Activated T-cell treated with anti-CD3 and anti-CD28 coated beads, Interleukin-2, amount 50 U/mL, for 72 hours (primary cell): ENCODE data around the gene MLH3. TPM values are rescaled to one million over a fixed set of nuclear protein-coding genes. Genes with fewer than 3 reads are reported as not detected.

ENCODE experiments used
- ATAC-seq, 2 donors: fragments of 150-1000 bp; cut with Tn5 transposase; replicated peaks in 1 of 2; 2 replicates each; pipeline ENCODE4 v1.10.0; 2021; ENCODE audit warnings: moderate library complexity in 2 of 2, mild to moderate bottlenecking in 1 of 2
- DNase-seq, 2 donors: peaks; one replicate each; pipeline ENCODE4 v3.0.0; 2021 to 2022; ENCODE audit warnings: mixed read lengths in 1 of 2
- H3K27ac Mint-ChIP-seq: one replicate; pipeline ENCODE4 v1.8.0; 2022; ENCODE audit warnings: mild to moderate bottlenecking, moderate library complexity, mixed read lengths
- H3K27me3 Mint-ChIP-seq: one replicate; pipeline ENCODE4 v1.8.0; 2022; ENCODE audit warnings: low read depth, mixed read lengths
- H3K36me3 Mint-ChIP-seq, 2 donors: one replicate each; pipeline ENCODE4 v1.8.0; 2022; ENCODE audit warnings: mixed read lengths in 2 of 2, mild to moderate bottlenecking in 1 of 2; ENCODE audit not compliant: insufficient read depth in 2 of 2
- H3K4me1 Mint-ChIP-seq: one replicate; pipeline ENCODE4 v1.8.0; 2022; ENCODE audit warnings: low read depth, mixed read lengths
- H3K4me3 Mint-ChIP-seq, 2 donors: one replicate each; pipeline ENCODE4 v1.8.0; 2022; ENCODE audit warnings: mild to moderate bottlenecking in 2 of 2, mixed read lengths in 2 of 2, moderate library complexity in 2 of 2
- H3K9me3 Mint-ChIP-seq, 2 donors: one replicate each; pipeline ENCODE4 v1.8.0; 2022; ENCODE audit warnings: mixed read lengths in 2 of 2
- total RNA-seq, 2 donors: library from RNA; stranded (reverse); gene quantifications; one replicate each; pipeline ENCODE4 v1.2.3, GENCODE V29; 2022

Gene MLH3
- total RNA-seq: 10 to 100 TPM; 16.9 to 19.3 TPM

GRCh38 chr14:75050852-75051555, at the start of gene MLH3:
TSS of gene MLH3 (minus strand) at chr14:75051467. CDS start at chr14:75049655, 1,812 bp downstream.
- Mint-ChIP-seq H3K4me1 (peaks cover 81% of the 10 kb centered on the region), H3K27ac (peak within 1 kb of the TSS; percentile 99), H3K27me3 (no peaks in the 10 kb centered on the region), H3K4me3 (peak within 1 kb of the TSS; percentile 88 to 95), H3K36me3 (peaks cover 5 to 12% of the 10 kb centered on the region in 2 donors), H3K9me3 (no peaks in the 10 kb centered on the region)
- peak; percentile 78 to 81 for ATAC-seq
- peak; percentile 77 to 83 for DNase-seq

GRCh38 chr14:75098682-75099081, 47.4 kb upstream of the MLH3 start:
- DNase-seq (no peak), ATAC-seq (no peak)
- H3K27ac Mint-ChIP-seq: peak overlapping the region; percentile 68
- peaks cover 5 to 15% of the 10 kb centered on the region in 2 donors for H3K36me3 Mint-ChIP-seq
- no peak overlapping the region for H3K4me3 Mint-ChIP-seq
- no peaks in the 10 kb centered on the region for H3K9me3 Mint-ChIP-seq
- no peaks in the 10 kb centered on the region for H3K4me1 Mint-ChIP-seq
- no peaks in the 10 kb centered on the region for H3K27me3 Mint-ChIP-seq

GRCh38 chr14:75098212-75098611, 46.9 kb upstream of the MLH3 start:
- ATAC-seq: no peak
- Mint-ChIP-seq H3K9me3 (no peaks in the 10 kb centered on the region), H3K4me3 (no peak overlapping the region), H3K27me3 (no peaks in the 10 kb centered on the region), H3K27ac (no peak overlapping the region), H3K4me1 (no peaks in the 10 kb centered on the region), H3K36me3 (peaks cover 5 to 15% of the 10 kb centered on the region in 2 donors)
- DNase-seq: no peak

- no peaks in the 10 kb centered on the region for H3K4me1 Mint-ChIP-seq
- H3K36me3 Mint-ChIP-seq: peaks cover 5 to 15% of the 10 kb centered on the region in 2 donors
- H3K27me3 Mint-ChIP-seq: no peaks in the 10 kb centered on the region
- no peak overlapping the region for H3K27ac Mint-ChIP-seq
- DNase-seq (no peak), ATAC-seq (no peak)
- no peaks in the 10 kb centered on the region for H3K9me3 Mint-ChIP-seq
- H3K4me3 Mint-ChIP-seq: no peak overlapping the region
Observed at GRCh38 chr14:75096959-75097358, 45.7 kb upstream of the MLH3 start.

- Mint-ChIP-seq H3K4me1 (no peaks in the 10 kb centered on the region), H3K27ac (no peak overlapping the region), H3K9me3 (no peaks in the 10 kb centered on the region), H3K27me3 (no peaks in the 10 kb centered on the region), H3K36me3 (peaks cover 5 to 15% of the 10 kb centered on the region in 2 donors), H3K4me3 (no peak overlapping the region)
- no peak for ATAC-seq
- DNase-seq: no peak
Observed at GRCh38 chr14:75095690-75096089, 44.4 kb upstream of the MLH3 start.

- DNase-seq: no peak
- Mint-ChIP-seq H3K27ac (no peak overlapping the region), H3K36me3 (peaks cover 5 to 15% of the 10 kb centered on the region in 2 donors), H3K27me3 (no peaks in the 10 kb centered on the region), H3K4me1 (no peaks in the 10 kb centered on the region), H3K4me3 (no peak overlapping the region), H3K9me3 (no peaks in the 10 kb centered on the region)
- no peak for ATAC-seq
Observed at GRCh38 chr14:75094896-75095295, 43.6 kb upstream of the MLH3 start.

GRCh38 chr14:75092698-75093097, 41.4 kb upstream of the MLH3 start:
- Mint-ChIP-seq H3K4me3 (no peak overlapping the region), H3K27me3 (no peaks in the 10 kb centered on the region), H3K36me3 (peaks cover 3 to 5% of the 10 kb centered on the region in 2 donors)

GRCh38 chr14:75091251-75091650, 40.0 kb upstream of the MLH3 start:
- Mint-ChIP-seq H3K36me3 (peaks cover 2 to 10% of the 10 kb centered on the region in 2 donors), H3K27ac (no peak overlapping the region), H3K4me1 (no peaks in the 10 kb centered on the region)

More at GRCh38 chr14:75092698-75093097, 41.4 kb upstream of the MLH3 start:
- ATAC-seq (no peak), DNase-seq (no peak)
- Mint-ChIP-seq H3K27ac (no peak overlapping the region), H3K4me1 (no peaks in the 10 kb centered on the region), H3K9me3 (no peaks in the 10 kb centered on the region)

GRCh38 chr14:75090353-75090752, 39.1 kb upstream of the MLH3 start:
- H3K9me3 Mint-ChIP-seq: no peaks in the 10 kb centered on the region
- H3K36me3 Mint-ChIP-seq: peaks cover 2 to 13% of the 10 kb centered on the region in 2 donors

More at GRCh38 chr14:75091251-75091650, 40.0 kb upstream of the MLH3 start:
- DNase-seq (no peak), ATAC-seq (no peak)
- Mint-ChIP-seq H3K9me3 (no peaks in the 10 kb centered on the region), H3K4me3 (no peak overlapping the region), H3K27me3 (no peaks in the 10 kb centered on the region)

GRCh38 chr14:75088566-75089373, 37.5 kb upstream of the MLH3 start:
- Mint-ChIP-seq H3K4me3 (no peak overlapping the region), H3K27ac (no peak overlapping the region), H3K27me3 (no peaks in the 10 kb centered on the region), H3K9me3 (no peaks in the 10 kb centered on the region), H3K36me3 (peaks cover 4 to 13% of the 10 kb centered on the region in 2 donors), H3K4me1 (no peaks in the 10 kb centered on the region)
- peak; percentile 36 to 54 for ATAC-seq
- DNase-seq: peak; percentile 28 to 45

More at GRCh38 chr14:75090353-75090752, 39.1 kb upstream of the MLH3 start:
- Mint-ChIP-seq H3K4me3 (no peak overlapping the region), H3K4me1 (no peaks in the 10 kb centered on the region), H3K27ac (no peak overlapping the region), H3K27me3 (no peaks in the 10 kb centered on the region)
- ATAC-seq: no peak
- DNase-seq: no peak

GRCh38 chr14:75088153-75088552, 36.9 kb upstream of the MLH3 start:
- no peak overlapping the region for H3K27ac Mint-ChIP-seq
- H3K36me3 Mint-ChIP-seq: peaks cover 4 to 13% of the 10 kb centered on the region in 2 donors
- no peak for ATAC-seq
- H3K4me3 Mint-ChIP-seq: no peak overlapping the region
- no peak for DNase-seq
- H3K4me1 Mint-ChIP-seq: no peaks in the 10 kb centered on the region
- H3K27me3 Mint-ChIP-seq: no peaks in the 10 kb centered on the region
- no peaks in the 10 kb centered on the region for H3K9me3 Mint-ChIP-seq

GRCh38 chr14:75084513-75084912, 33.2 kb upstream of the MLH3 start:
- no peaks in the 10 kb centered on the region for H3K4me1 Mint-ChIP-seq
- ATAC-seq (no peak), DNase-seq (no peak)
- H3K27ac Mint-ChIP-seq: no peak overlapping the region
- H3K36me3 Mint-ChIP-seq: peaks cover 4 to 13% of the 10 kb centered on the region in 2 donors
- no peaks in the 10 kb centered on the region for H3K27me3 Mint-ChIP-seq
- H3K4me3 Mint-ChIP-seq: no peak overlapping the region
- H3K9me3 Mint-ChIP-seq: no peaks in the 10 kb centered on the region

- H3K4me3 Mint-ChIP-seq: no peak overlapping the region
- H3K27ac Mint-ChIP-seq: no peak overlapping the region
- ATAC-seq: no peak
- H3K4me1 Mint-ChIP-seq: no peaks in the 10 kb centered on the region
- DNase-seq: no peak
- H3K36me3 Mint-ChIP-seq: peaks cover 4 to 13% of the 10 kb centered on the region in 2 donors
- H3K27me3 Mint-ChIP-seq: no peaks in the 10 kb centered on the region
- H3K9me3 Mint-ChIP-seq: no peaks in the 10 kb centered on the region
Observed at GRCh38 chr14:75083271-75083670, 32.0 kb upstream of the MLH3 start.
